Activated CD8-positive, alpha-beta memory T cell treated with anti-CD3 and anti-CD28 coated beads, Interleukin-2, amount 50 U/mL, for 24 hours (primary cell): ENCODE data around the gene APOC4.
"Not testable (repeated sequence)": the region's sequence is repeated elsewhere in the genome, so short reads cannot be mapped to it uniquely, and the experiment has no call there.

Source experiments
- DNase-seq: peaks from one replicate; pipeline ENCODE4 v3.0.0-alpha.2; 2020; ENCODE audit errors: extremely low read depth

The APOC4 gene

DNA sequence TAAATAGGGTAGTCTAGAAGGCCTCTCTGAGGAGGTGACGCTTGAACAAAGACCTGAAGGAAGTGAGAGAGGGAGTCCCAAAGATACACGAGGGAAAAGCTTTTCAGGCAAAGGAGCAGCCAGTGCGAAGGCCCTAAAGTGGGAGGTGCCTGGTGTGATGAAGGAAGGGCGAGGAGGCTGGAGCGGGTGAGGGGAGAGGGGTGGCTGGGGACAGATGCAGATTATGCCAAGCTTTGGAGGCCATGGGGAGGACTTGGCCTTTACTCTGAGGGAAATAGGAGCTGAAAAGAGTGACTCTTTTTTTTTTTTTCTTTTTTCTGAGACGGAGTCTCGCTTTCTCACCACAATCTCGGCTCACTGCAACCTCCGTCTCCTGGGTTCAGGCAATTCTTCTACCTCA, 16.1 kb downstream of the APOC4 start:
- no peak for DNase-seq

DNA sequence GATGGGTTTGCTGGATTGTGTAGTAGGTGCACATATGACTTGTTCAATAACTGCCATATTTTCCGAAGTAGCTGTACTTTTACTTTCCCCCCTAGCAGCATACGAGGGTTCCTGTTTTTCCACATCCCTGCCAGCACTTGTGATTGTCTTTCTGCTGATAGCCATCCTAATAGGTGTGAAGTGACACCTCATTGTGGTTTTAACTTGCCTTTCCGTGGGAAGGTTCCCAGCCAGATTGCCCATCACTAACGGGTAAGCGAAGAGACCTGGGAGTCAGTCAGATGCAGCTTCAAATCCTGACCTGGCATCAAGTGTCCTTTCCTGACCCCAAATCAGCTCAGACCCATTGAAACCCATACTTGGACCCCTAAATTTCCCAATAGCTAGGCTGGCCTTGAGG, 17.7 kb downstream of the APOC4 start:
- DNase-seq, result no peak

- no peak for DNase-seq
Observed at GRCh38 chr19:44960906-44961728, 19.1 kb downstream of the APOC4 start.

DNA sequence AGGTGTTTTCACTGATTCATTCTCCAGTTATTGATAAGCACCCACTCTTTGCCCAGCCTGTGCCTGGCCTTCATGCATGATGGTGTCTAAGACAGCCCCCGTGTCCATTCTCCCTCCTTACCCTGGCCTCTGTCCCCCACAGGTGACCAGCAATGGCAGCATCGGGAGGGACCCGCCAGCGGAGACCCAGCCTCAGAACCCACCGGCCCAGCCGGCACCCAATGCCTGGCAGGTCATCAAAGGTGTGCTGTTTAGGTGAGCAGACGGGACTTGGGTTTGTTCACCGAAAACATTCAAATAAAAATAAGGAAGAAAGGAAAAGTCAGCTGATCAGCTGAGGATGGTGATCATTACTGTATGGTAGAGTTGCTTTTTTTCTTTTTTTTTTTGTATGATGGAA, 19.8 kb downstream of the APOC4 start:
- DNase-seq, result no peak

DNA sequence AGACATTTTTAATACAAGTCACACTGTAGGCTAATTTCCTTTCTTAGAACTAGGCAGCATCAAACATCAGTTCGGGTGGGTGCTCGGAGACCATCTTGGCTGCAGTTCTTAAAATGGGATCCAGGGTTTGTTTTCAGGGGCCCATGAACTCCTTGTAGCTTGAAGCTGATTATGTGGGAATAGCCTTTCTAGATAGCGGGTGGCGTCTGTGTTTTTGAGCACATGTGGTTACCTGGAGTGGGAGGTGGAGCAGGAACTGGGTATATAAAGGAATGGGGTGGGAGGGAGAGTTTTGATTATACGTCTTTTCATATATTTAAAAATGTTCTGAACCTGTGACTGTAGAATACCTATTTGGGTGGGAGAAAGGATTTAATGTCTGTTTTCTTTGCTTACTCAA, 26.1 kb downstream of the APOC4 start:
- no peak for DNase-seq

DNA sequence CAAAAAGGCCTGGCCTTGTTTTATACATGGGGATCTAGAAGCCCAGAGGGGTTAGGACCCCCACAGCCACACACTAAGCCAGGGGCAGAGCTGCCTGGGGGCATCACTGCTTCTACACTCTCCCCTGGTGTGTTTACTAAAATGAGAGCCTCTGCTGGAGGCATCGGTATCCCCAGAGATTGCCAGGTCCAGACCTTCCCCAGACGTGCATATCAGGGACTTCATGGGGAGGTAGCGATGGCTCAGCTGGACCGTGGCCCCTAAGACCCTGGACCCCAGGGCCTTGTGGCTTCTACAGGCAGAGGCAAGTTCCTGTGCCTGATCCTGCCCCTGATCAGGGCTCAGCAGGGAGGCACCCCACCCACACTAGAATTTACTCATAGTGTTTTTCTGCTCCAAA, 26.6 kb downstream of the APOC4 start:
- no peak for DNase-seq

DNA sequence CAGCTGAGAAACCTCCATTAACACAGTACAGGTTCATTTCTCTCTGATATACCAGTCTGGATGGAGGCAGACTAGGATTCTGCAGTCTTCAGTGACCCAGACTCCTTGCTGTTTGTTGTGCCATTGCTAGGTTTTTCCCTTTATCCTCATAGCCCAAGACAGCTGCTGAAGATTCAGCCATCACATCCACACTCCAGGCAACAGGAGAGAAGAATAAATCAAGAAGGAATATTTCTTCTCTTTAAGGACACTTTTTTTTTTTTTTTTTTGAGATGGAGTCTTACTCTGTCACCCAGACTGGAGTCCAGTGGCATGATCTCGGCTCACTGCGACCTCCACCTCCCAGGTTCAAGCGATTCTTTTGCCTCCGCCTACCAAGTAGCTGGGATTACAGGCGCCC, 27.4 kb downstream of the APOC4 start:
- no peak for DNase-seq

DNA sequence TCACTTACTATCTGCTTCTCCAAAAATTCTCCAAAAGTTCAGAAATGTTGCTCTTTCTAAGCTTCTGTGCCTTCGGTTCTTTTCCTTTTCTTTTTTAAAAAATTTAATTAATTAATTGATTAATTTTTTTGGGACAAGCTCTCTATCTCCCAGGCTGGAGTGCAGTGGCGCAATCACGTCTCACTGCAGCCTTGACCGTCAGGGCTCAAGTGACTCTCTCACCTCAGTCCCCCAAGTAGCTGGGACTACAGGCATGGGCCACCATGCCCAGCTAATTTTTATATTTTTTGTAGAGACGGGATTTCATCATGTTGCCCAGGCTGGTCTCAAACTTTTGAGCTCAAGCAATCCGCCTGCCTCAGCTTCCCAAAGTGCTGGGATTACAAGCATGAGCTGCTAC, 29.4 kb downstream of the APOC4 start:
- not testable (repeated sequence) for DNase-seq

DNA sequence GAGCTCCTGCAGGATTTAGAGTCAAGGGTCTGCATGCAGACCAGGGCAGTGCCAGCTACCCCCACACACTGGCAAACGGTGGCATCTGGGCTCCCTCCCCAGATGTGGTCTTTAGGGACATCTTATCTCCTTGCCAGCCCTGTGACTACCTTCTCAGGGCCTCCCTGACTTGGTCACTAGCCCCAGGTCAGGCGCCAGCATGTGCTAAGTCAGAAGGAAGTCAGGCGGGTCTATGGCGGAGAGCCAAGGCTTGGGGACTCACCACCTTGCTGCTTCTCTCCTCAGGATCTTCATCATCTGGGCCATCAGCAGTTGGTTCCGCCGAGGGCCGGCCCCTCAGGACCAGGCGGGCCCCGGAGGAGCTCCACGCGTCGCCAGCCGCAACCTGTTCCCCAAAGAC, 30.8 kb downstream of the APOC4 start:
- no peak for DNase-seq

GRCh38 chr19:44973982-44974735, 32.1 kb downstream of the APOC4 start:
- DNase-seq, result no peak

GRCh38 chr19:44974857-44975256, 32.8 kb downstream of the APOC4 start:
- no peak for DNase-seq

DNA sequence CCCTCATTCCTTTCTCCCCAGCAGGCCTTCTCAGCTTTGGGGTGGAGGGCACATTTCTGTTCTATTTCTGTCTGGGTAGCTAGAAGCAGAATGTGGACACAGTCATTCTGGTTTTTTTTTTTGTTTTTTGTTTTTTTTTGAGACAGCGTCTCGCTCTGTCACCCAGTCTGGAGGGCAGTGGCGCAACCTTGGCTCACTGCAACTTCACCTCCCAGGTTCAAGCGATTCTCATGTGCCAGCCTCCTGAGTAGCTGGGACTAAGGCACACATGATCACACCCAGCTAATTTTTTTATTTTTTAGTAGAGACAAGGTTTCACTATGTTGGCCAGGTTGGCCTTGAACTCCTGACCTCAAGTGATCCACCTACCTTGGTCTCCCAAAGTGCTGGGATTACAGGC, 33.4 kb downstream of the APOC4 start:
- DNase-seq, result no peak

DNA sequence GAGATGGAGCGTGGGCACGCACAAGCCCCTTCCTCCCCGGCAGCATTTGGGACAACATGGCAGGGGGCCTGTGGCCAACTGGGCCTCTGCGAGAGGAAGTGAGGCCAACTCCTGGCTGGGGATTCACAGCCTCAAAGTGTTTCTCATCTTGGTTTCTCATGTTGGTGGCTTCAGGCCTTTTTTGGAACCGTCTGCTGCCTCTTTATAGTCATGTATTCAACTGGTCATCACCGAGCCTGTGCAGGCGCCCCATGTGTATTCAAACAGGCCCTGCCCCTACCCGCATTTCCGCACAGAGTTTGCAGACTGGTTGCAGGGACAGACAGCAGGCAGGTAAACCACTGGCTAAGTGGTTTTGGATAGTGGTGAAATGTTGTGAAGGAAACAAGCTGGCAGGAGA, 42.0 kb downstream of the APOC4 start:
- DNase-seq, result no peak

- no peak for DNase-seq
Observed at GRCh38 chr19:44985445-44985844, 43.4 kb downstream of the APOC4 start.

- DNase-seq, result no peak
Observed at GRCh38 chr19:44986389-44986788, 44.4 kb downstream of the APOC4 start.

GRCh38 chr19:44987148-44987675, 45.2 kb downstream of the APOC4 start:
- no peak for DNase-seq

- no peak for DNase-seq
Observed at GRCh38 chr19:44988273-44988672, 46.2 kb downstream of the APOC4 start.

GRCh38 chr19:44988896-44989556, 47.0 kb downstream of the APOC4 start:
- DNase-seq, result peak; percentile 19

- no peak for DNase-seq
Observed at GRCh38 chr19:44990459-44990858, 48.4 kb downstream of the APOC4 start.

DNA sequence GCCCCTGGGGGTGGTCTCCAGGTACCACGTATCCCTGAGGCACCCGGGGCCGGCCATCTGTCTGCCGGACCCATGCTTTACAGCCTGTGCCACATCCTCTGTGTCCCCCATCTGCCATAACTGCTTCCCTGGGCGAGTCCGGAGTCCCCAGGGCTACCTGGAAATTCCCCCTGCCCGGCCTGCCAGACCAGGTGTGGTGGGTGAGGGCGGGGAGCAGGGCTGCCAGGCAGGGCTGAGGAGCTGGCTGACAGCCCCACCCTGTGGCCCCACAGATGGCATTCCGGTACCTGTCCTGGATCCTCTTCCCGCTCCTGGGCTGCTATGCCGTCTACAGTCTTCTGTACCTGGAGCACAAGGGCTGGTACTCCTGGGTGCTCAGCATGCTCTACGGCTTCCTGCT, 48.9 kb downstream of the APOC4 start:
- DNase-seq, result no peak

- no peak for DNase-seq
Observed at GRCh38 chr19:44992336-44993163, 50.5 kb downstream of the APOC4 start.

DNA sequence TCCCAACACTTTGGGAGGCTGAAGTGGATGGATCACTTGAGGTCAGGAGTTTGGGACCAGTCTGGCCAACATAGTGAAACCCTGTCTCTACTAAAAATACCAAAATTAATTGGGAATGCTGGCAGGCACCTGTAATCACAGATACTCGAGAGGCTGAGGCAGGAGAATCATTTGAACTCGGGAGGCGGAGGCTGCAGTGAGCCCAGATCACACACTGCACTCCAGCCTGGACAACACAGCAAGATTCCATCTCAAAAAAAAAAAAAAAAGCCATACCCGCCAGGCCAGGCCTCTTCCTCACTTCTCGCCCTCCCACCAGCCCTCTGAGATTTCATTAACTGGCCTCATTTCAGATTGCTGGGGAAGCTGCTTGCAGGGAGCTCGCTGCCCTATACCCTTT, 51.5 kb downstream of the APOC4 start:
- DNase-seq, result no peak
